Endothelial cell of umbilical vein (primary cell): Measurements from ENCODE around the gene MCEMP1. TPM values are rescaled to one million over a fixed set of nuclear protein-coding genes. Genes with fewer than 3 reads are reported as not detected.

ENCODE experiments used
- BruUV-seq: library from RNA; stranded (reverse); fragments of 400-500 nt; replicated peaks from 2 replicates; lab custom pipeline; 2021; lab: Mats Ljungman, UMichigan
- CTCF ChIA-PET: fragments of 300-600, 350-600 bp; sonication (Branson Sonifier 250); formaldehyde crosslinking; loops from one replicate; lab custom pipeline; 2021; ENCODE audit warnings: antibody characterized with exemption, inconsistent platforms; lab: Charles Lee
- POLR2A ChIA-PET: fragments of 300-600, 350-600 bp; sonication (Branson Sonifier 250); formaldehyde crosslinking; loops from one replicate; lab custom pipeline; 2021; ENCODE audit warnings: antibody characterized with exemption, inconsistent platforms; lab: Charles Lee
- DNase-seq: peaks from one replicate; pipeline ENCODE4 v3.0.0-alpha.2; 2011; ENCODE audit warnings: low read depth, low spot score
- FAIRE-seq: peaks from 2 replicates; lab custom pipeline; 2011; peaks lifted over from hg19 to GRCh38; lab: Jason Lieb, UNC
- H2AFZ ChIP-seq: 2 replicates; pipeline ENCODE4 v1.6.0; 2012; ENCODE audit warnings: low read depth, low read length, control low read depth, inconsistent platforms
- H3K27ac ChIP-seq: 2 replicates; pipeline ENCODE4 v1.5.1; 2011; ENCODE audit warnings: low read depth, mild to moderate bottlenecking, control low read depth, low read length, moderate library complexity; ENCODE audit not compliant: insufficient read depth
- H3K27me3 ChIP-seq, 2 experiments: 2 replicates each; pipeline versions ENCODE4 v1.6.0 to v1.6.1; 2011; ENCODE audit warnings: low read length in 2 of 2, mixed read lengths in 1 of 2; ENCODE audit not compliant: control insufficient read depth in 2 of 2, insufficient read depth in 2 of 2
- H3K36me3 ChIP-seq, 2 experiments: 2 replicates in 1 of 2; 3 replicates in 1 of 2; pipeline ENCODE4 v1.5.1; 2011; ENCODE audit warnings: low read length in 2 of 2, mild to moderate bottlenecking in 1 of 2, moderate library complexity in 1 of 2; ENCODE audit not compliant: control insufficient read depth in 2 of 2, insufficient read depth in 2 of 2; ENCODE audit errors: extremely low read depth in 1 of 2
- H3K4me1 ChIP-seq: 3 replicates; pipeline ENCODE4 v1.5.1; 2011; ENCODE audit warnings: mild to moderate bottlenecking, low read length; ENCODE audit not compliant: control insufficient read depth, insufficient read depth; ENCODE audit errors: extremely low read depth
- H3K4me2 ChIP-seq: 2 replicates; pipeline ENCODE4 v1.6.1; 2011; ENCODE audit warnings: low read length, control low read depth, mixed read lengths; ENCODE audit not compliant: insufficient read depth
- H3K4me3 ChIP-seq, 3 experiments: fragments of 200-600 bp in 1 of 3; sonication (generic), shearing (Covaris generic) in 1 of 3; replicated peaks in 1 of 3; 2 replicates each; pipeline ENCODE4 v1.5.1; 2011 to 2016; ENCODE audit warnings: control low read depth in 3 of 3, low read length in 3 of 3, mild to moderate bottlenecking in 2 of 3, inconsistent platforms in 1 of 3, low read depth in 1 of 3, moderate library complexity in 1 of 3; ENCODE audit not compliant: insufficient read depth in 1 of 3
- H3K79me2 ChIP-seq: 2 replicates; pipeline ENCODE4 v1.6.0; 2012; ENCODE audit warnings: low read length, inconsistent platforms; ENCODE audit not compliant: control insufficient read depth, insufficient read depth
- H3K9ac ChIP-seq: replicated peaks from 2 replicates; pipeline ENCODE3; 2011; ENCODE audit warnings: low read length, control low read depth; ENCODE audit not compliant: insufficient read depth; ENCODE audit errors: extremely low read depth
- H3K9me1 ChIP-seq: replicated peaks from 3 replicates; pipeline ENCODE4 v1.6.0; 2011; ENCODE audit warnings: mild to moderate bottlenecking, low read length; ENCODE audit not compliant: control insufficient read depth, insufficient read depth; ENCODE audit errors: extremely low read depth
- H3K9me3 ChIP-seq: replicated peaks from 2 replicates; pipeline ENCODE4 v1.5.1; 2012; ENCODE audit warnings: low read length, inconsistent platforms; ENCODE audit not compliant: control insufficient read depth, insufficient read depth
- H4K20me1 ChIP-seq: replicated peaks from 2 replicates; pipeline ENCODE3; 2011; ENCODE audit warnings: mild to moderate bottlenecking, low read length; ENCODE audit not compliant: control insufficient read depth, insufficient read depth; ENCODE audit errors: extremely low read depth
- CTCF ChIP-seq, 2 donors: IDR thresholded peaks; 1 replicate in 1 of 2; 2 replicates in 1 of 2; pipeline ENCODE4 v1.5.1; 2011; ENCODE audit warnings: low read length in 2 of 2, mild to moderate bottlenecking in 2 of 2, moderate library complexity in 2 of 2, control low read depth in 1 of 2, inconsistent platforms in 1 of 2, low read depth in 1 of 2; ENCODE audit not compliant: insufficient read depth in 1 of 2; ENCODE audit errors: extremely low read depth in 1 of 2
- POLR2AphosphoS5 ChIP-seq: IDR thresholded peaks from 2 replicates; pipeline ENCODE4 v1.6.1; 2012; ENCODE audit warnings: low read depth, mild to moderate bottlenecking, control low read depth, low read length, moderate library complexity; ENCODE audit not compliant: insufficient read depth
- dilution Hi-C: fragments of 300-500 bp; cut with MboI; formaldehyde crosslinking; loops from one replicate; pipeline ENCODE4 v1.15.0; 2019; ENCODE audit warnings: low sequenced_read_pairs; ENCODE audit not compliant: extremely low pct_ligation_motif_present
- intact Hi-C: fragments of 100-400 bp; cut with micrococcal nuclease; formaldehyde crosslinking; loops from one replicate; pipeline ENCODE4 v1.10.0; 2022
- polyA plus RNA-seq, 4 experiments: library from polyadenylated mRNA; depleted of rRNA in 3 of 4; stranded (reverse) in 3 of 4; unstranded in 1 of 4; fragments of >200 nt; gene quantifications; 2 replicates each; pipeline versions ENCODE4 v1.2.1 to v1.2.3, GENCODE V29; 2011 to 2012; ENCODE audit warnings: missing spikeins in 1 of 4
- total RNA-seq: library from RNA; stranded (reverse); gene quantifications from 2 replicates; pipeline ENCODE4 v1.2.3, GENCODE V29; 2021
- TF ChIP-seq, protein P1 (sequence below): IDR thresholded peaks from 2 replicates; pipeline ENCODE4 v1.6.1; 2011; ENCODE audit not compliant: insufficient read depth, insufficient read length

Gene MCEMP1
- total and polyA plus RNA-seq, 2 donors (not counting 3 experiments of a cell fraction or from before 2014, with no cell fraction given): not detected

DNA sequence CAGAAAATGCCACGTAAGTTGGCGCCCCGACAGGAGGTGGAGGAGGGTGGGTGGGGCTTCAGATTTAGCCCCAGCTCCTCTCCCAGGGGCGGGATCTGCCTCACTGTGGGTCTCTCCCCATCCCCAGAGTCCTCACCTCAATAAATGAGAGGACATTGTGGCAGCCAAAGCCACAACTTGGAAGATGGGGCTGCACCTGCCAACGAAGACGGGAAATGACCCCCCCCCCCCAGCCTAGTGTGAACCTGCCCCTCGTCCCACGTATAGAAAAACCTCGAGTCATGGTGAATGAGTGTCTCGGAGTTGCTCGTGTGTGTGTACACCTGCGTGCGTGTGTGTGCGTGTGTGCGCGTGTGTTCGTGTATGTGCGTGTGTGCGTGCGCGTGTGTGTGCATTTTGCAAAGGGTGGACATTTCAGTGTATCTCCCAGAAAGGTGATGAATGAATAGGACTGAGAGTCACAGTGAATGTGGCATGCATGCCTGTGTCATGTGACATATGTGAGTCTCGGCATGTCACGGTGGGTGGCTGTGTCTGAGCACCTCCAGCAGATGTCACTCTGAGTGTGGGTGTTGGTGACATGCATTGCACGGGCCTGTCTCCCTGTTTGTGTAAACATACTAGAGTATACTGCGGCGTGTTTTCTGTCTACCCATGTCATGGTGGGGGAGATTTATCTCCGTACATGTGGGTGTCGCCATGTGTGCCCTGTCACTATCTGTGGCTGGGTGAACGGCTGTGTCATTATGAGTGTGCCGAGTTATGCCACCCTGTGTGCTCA lies 2.3 kb downstream of the MCEMP1 start:
- Histone ChIP-seq H3K27ac (no peak overlapping the region), H3K79me2 (peaks cover 21% of the 10 kb centered on the region), H3K36me3 (peaks cover 0 to 3% of the 10 kb centered on the region in 2 experiments), H3K9ac (no peak overlapping the region), H3K4me2 (no peak overlapping the region), H2AFZ (no peak overlapping the region), H4K20me1 (no peaks in the 10 kb centered on the region), H3K4me3 (no peak overlapping the region), H3K9me1 (no peaks in the 10 kb centered on the region), H3K27me3 (peaks cover 2 to 3% of the 10 kb centered on the region in 2 experiments), H3K4me1 (peaks cover 7% of the 10 kb centered on the region), H3K9me3 (no peaks in the 10 kb centered on the region)
- ChIA-PET CTCF (interaction anchor here (0.9 to 1.7 kb wide), 3 partner anchors 111 to 325 kb away, joined by 3 to 18 read pairs (median 3); no protein-coding TSS in a partner anchor), POLR2A (no interaction called here)
- intact Hi-C loops (no loop called here), dilution Hi-C loops (no loop called here)
- no TSS peak for BruUV-seq
- TF ChIP-seq POLR2AphosphoS5 (no peak), CTCF (IDR thresholded peaks at IDR 0.05; ENCODE audit: extremely low read depth in 1 of 2, insufficient read depth in 1 of 2, low read depth in 1 of 2, low read length in 2 of 2) (peak in 1 of 2 donors; percentile 6)
- TF ChIP-seq, protein P1, sequence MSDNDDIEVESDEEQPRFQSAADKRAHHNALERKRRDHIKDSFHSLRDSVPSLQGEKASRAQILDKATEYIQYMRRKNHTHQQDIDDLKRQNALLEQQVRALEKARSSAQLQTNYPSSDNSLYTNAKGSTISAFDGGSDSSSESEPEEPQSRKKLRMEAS: no peak
- DNase-seq (no peak), FAIRE-seq (no peak)
